Left kidney (tissue), 2 donors: Measurements from ENCODE around the gene PGM2. TPM values are rescaled to one million over a fixed set of nuclear protein-coding genes. Genes with fewer than 3 reads are reported as not detected.
"Not testable (repeated sequence)": the region's sequence is repeated elsewhere in the genome, so short reads cannot be mapped to it uniquely, and the experiment has no call there.

Experiments
- DNase-seq: peaks from one replicate; pipeline ENCODE4 v3.0.0-alpha.2; 2013
- polyA plus RNA-seq: library from polyadenylated mRNA; unstranded; fragments of 120-200 nt; gene quantifications from one replicate; pipeline ENCODE4 v1.2.1, GENCODE V29; 2013; ENCODE audit not compliant: insufficient read length

PGM2 gene
- polyA plus RNA-seq, 1 donor: 36.1 TPM

DNA sequence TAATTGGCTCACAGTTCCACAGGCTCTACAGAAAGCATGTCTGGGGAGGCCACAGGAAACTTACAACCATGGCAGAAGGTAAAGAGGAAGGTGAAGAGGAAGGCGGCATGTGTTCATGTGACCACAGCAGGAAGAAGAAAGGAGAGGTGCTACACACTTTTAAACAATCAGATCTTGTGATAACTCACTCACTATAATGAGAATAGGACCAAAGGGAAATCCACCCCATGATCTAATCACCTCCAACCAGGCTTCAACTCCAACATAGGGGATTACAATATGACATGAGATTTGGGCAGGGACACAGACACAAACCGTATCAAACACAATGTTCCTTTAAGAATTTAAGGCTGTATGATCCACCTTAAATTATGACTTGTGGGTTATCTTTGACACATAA lies 10.5 kb upstream of the PGM2 start:
- DNase-seq: no peak

DNA sequence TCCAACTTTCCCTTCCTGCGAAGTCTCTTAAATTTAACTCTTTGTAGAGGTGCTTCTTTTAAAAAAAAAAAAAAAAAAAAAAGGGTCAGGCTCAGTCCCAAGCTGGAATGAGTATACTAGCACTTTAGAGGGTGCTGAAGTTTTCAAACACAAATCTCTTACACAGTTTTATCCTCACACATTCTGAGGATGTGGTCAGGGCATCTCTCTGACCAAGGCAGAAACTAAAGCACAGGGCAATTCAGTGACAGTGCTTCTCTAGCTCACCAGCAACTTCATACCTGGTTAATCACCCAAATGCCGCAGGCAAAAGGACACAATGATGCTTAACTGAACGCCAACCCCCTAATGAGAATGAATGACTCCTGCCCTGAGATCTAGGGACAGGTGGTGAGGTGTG lies 9.8 kb upstream of the PGM2 start:
- no peak for DNase-seq

DNA sequence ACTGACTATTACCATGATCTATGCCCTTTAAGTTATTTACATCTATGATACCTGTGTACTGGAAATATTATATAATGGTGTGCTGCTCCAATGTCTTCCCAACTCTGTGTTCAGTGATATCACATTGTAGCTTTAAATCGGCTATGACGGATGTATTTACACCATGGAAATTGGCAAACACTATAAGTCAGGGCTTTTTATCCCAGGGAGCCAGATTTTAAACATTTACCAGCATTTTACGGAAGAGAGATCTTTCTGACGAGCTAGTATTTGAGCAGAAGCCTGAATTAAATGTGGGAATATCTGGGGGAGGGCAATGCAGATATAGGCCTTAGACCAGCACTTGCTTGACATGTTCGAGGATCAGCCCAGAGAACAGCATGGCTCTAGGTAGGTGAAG lies 7.7 kb upstream of the PGM2 start:
- no peak for DNase-seq

DNA sequence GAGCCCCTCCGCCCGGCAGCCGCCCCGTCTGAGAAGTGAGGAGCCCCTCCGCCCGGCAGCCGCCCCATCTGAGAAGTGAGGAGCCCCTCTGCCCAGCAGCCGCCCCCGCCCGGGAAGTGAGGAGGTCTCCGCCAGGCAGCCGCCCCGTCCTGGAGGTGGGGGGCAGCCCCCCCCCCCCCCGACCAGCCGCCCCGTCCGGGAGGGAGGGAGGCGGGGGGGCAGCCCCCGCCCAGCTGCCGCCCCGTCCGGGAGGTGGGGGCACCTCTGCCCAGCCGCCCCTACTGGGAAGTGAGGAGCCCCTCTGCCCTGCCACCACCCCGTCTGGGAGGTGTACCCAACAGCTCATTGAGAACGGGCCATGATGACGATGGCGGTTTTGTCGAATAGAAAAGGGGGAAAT lies 6.0 kb upstream of the PGM2 start:
- DNase-seq: not testable (repeated sequence)

DNA sequence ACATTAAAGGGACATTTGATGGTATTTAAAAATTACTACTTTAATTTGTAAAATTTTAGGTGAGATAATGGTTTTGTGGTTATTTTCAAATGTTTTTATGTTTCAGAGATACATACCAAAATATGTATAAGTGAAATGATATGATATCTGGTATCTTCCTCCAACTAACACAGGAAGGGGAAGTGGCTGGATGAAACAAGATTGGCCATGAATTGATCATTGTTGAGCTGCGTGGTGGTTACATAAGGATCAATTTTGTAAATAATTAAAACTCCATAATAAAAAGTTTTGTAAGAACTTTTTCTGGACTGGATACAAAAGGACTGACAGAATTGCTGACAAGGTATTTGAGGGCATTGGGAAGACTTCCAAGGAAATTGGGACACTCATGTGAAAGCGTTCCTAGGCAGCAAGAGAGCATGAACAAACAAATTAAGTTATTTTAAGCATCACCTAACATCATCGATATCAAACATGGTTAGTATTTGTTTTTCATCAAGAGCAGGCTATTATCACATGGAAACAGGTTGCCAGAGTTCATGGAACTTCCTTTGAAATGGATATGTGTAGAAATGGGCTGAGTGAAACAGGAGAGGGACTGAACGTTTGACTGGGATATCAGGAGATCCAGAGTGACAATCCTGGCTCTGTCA lies 4.4 kb upstream of the PGM2 start:
- DNase-seq: no peak

DNA sequence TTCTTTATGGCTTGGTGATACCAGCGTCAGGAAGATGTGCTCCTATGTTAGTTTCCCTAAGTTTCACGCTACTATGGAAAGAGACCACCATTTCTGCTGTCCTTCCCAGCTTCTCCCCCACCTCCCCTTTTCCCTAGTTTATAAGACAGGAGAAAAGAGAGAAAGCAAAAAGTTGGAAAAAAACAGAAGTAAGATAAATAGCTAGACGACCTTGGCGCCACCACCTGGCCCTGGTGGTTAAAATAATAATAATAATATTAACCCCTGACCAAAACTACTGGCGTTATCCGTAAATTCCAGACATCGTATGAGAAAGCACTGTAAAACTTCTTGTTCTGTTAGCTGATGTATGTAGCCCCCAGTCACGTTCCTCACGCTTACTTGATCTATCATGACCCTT lies 985 bp upstream of the PGM2 start:
- DNase-seq: not testable (repeated sequence)

DNA sequence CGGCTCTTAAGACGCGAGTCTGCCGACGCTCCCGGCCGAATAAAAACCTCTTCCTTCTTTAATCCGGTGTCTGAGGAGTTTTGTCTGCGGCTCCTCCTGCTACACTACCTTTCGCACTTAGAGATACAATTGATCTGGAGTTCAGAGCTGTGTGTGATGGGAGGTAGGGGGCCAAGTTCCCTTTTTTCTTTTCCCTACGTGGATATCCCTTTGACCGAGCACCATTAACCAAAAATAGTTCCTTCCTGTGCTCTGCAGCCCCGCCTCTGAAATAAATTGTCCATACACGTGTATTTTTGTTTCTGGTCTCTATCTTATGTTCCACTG lies 555 bp upstream of the PGM2 start:
- no peak for DNase-seq

DNA sequence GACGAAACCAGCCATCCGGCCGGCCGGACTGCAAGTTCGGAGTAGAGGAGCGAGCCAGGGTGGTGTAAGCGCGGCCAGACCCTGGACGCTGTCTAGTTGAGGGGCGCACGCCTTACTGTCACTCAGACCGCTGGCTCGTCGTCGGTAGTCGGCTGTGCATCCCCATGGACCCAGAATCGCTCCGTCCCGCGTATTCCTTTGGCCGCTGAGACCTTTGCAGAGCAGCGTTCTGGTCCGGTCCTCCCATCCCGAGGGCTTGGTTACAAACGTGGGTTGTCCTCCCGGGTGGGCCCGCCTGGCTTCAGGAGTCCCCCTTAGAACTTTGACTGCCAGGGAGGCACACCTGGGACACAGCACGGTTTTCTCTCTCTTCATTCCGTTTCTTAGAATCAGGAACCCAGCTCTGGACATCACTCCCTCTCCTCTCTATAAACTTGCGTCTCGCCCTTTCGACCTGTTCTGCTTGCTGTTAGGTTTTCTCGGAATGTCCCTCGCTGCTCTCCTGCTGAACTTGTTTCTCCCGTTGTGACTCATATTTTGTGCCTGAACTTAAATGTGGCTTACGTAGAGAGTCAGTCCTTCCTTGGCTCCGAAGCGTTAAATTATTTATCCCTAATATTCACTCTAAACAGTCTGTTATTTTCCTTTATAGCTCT lies 672 bp downstream of the PGM2 start:
- DNase-seq: no peak

DNA sequence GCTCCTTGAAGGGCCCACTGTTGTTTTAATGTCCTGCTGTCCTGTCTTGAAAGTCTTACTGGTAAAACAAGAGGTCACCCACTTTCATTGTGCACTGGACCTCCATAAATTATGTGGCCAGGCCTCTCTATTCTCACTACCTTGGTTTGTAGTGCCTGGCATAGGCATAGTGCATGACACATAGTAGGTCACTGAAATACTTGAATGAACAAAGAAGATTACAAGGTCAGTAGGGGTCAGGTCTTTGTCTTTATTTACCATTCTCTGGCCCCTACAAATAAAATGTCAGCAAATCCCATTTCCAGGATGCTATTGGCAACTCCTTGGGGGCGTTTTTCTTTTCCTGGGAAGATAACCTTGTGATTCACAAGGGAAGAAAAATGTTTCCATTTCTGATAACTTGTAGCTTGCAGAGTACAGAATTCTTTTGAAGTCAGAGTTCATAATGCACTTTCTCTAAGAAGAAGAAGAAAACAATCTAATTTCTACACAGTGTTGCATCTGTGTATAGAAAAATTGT lies 1.4 kb downstream of the PGM2 start:
- no peak for DNase-seq

DNA sequence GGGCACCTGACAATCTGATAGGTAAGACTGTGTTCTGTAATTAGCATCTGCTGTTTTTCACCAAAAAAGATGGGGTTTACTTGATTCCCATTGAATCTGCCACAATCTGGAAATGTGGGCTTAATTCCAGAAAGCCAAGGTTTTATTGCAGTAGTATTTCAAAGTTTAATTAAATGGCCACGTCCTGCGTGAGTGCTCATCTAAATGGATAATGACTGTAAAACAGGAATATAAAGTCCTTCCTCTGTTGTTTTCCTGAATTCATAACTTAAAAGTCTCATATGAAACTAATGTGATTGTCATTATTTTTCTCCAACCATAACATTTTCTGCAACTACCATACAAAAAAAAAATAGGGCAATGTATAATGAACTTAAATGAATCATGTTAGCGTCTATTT lies 2.4 kb downstream of the PGM2 start:
- DNase-seq: no peak

DNA sequence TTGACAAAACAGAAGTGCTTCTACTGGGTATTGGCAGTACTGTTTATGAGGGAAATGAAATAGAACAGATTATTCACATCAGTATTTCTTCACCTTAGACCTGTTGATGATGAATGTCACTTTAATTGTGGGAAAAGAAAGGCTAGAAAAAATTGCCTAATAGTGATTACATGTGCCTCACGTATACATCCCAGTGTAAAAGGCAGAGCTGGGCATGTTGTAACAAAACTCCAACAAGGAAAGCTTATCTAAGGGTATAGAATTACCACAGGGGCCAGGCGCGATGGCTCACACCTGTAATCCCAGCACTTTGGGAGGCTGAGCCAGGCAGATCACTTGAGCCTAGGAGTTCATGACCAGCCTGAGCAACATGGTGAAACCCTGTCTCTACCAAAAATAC lies 4.2 kb downstream of the PGM2 start:
- DNase-seq: no peak

DNA sequence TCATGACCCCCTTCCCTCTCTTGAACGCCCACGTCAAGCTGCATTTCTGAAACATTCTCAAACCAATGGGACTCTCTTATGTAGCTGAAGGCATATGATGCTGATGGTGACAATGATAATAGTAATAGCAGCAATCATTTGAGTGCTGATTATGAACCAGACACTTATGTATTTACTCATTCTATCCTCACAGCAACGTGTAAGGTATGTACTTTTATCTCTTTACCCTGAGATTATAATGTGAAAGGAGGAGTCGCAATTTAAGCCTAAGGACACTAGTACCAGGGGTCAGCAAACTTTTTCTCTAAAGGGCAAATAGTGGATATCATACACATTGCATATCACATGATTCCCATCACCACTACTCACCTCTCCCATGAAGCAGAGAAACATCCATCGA lies 8.5 kb downstream of the PGM2 start:
- DNase-seq: no peak

DNA sequence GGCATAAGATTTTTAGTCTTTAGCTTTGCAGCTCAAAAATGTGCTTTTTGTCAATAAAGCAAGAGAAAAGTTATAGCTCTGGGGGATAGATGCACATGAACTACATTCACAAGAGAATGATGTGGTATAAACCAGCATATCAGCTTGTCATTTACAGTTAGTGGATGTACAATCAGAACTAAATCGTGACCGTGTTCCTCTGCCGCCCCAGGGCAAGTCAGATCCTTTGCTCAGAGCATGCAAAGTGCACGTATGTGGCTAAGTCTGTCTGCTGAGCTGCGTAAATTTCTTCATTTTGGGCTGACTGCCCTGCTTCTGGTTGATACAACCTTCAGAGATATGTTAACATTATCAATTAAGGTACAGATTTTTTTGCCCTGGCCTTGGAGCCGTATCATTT lies 9.3 kb downstream of the PGM2 start:
- no peak for DNase-seq

DNA sequence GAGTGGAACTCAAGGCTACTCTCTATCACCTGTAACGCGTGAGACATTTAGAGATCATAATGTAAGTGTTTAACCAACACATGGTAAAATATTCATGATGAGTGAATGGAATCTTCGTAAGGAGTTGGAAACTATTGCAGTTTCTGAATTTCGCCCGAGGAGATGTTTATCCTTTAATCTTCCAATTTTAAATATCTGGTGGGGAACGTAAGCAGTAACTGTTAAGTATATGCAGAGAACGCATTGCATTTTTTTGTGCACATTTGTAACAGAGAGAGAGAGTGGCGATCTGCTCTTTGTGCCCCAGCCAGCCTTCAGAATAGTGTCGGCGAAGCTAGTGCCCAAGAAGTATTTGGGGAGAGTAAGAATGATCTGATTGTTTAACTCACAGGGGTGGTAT lies 9.8 kb downstream of the PGM2 start:
- DNase-seq: no peak

DNA sequence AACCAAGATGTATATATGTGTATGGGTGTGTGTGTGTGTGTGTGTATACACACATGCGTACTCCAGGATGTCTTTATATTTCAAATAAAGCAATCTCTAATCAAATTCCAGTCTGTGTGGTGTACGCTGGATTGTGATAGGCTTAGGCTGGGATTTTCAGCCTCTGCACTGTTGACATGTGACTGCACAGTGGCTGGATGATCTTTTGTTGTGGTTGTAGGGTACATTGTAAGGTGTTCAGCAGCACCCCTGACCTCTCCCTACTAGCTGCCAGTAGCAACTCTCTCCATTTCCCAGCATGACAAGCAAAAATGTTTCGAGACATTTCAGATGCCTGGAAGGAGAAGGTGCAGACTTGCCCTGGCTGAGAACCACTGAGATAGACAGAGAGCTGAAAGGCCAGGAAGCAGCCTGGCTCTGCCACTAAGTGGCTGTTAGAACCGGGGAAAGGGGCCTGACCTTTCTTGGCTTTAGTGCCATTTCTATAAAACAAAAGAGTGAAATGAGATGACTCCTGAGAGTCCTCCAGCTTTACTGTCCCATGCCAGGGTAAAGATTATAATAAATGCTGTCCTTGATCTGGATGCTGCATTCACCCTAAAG lies 10.5 kb downstream of the PGM2 start:
- no peak for DNase-seq

DNA sequence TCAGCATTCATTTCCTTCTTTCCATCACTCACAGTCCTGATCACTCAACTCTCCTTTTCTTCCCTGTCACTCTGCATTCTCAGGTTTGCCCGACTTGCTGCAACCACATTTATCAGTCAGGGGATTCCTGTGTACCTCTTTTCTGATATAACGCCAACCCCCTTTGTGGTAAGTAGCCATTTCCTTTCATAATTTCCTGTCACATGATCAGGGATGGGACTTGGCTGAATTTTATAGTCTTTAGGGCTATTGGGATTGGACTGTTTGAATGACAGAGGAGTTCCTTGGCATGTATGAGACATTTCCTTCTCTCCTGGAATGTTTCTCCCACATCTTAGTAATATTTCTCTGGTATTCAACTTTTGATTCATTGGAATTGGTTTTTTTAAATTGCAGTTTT lies 11.0 kb downstream of the PGM2 start:
- DNase-seq: no peak

DNA sequence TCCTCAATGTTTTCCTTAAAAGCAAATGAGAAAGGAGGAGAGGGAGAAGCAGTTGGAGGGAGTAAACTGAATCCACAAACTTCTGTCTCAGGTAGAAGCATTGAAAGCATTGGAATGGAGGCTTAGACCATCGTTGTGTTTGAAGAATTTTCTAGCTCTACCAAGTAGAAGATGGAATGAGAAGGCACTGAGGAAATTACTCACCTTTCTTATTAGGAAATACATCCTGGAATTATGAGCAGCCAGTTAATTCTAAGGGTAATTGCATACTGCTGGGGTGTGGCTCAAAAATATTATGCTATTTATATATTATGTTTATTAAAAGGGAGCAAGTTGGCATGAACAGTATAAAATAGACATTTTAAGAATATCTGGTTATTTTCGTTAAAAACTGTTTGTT lies 12.9 kb downstream of the PGM2 start:
- DNase-seq: no peak

DNA sequence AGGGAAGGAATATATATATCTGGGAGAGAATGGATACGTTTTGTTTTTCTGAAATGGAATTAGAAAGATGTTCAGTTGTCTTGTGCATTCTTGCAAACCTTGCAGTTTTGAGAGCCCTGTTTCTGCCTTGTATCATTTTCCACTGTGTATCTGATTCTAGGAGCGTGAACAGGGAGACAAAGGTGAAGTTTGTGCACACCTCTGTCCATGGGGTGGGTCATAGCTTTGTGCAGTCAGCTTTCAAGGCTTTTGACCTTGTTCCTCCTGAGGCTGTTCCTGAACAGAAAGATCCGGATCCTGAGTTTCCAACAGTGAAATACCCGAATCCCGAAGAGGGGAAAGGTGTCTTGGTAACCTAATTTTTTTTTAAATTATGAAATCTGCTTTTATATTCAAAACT lies 17.7 kb downstream of the PGM2 start:
- DNase-seq: no peak

DNA sequence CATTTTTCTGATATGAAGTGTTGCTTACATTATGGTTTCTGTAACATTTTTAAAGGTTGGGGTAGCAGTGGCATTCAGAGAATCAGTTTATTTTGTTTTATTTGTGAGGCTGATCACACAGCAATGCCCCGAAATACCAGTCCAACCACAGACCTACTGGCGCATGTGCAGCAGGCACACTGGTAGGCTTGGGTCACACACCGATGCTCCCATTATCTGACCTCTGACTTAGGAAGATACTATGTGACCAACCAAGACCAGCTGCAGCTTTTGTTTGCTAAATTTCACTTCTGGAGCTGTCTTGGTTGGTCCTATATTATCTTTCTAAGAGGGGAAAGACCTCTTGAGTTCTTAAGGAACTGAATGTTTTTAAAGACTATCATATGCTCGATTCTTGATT lies 18.7 kb downstream of the PGM2 start:
- no peak for DNase-seq

DNA sequence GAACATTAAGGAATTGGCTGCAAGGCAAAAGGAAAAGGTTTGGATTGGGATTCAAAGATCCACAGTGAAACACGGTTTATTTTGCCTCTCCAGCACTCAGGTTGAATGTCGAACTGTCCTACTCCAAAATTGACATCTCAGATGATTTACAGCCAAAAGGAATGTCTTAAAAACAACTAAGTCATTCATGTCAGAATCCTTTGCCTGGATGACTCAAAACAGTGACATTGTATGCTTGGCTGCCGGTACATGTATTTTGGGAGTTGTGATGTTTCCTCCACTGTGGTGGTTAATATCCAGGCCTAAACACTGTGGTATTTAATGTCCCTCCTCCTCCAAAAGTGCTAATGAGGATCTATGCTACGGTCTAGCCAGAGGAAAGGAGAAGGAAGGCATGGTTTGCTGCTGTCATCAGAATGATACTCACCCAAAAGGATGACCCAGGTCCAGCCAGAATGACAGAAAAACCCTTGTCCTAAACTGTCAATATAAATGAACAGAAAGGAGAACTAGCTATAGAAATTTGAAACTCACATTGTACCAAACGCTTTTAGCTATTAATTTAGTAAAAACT lies 20.9 kb downstream of the PGM2 start:
- DNase-seq: no peak

DNA sequence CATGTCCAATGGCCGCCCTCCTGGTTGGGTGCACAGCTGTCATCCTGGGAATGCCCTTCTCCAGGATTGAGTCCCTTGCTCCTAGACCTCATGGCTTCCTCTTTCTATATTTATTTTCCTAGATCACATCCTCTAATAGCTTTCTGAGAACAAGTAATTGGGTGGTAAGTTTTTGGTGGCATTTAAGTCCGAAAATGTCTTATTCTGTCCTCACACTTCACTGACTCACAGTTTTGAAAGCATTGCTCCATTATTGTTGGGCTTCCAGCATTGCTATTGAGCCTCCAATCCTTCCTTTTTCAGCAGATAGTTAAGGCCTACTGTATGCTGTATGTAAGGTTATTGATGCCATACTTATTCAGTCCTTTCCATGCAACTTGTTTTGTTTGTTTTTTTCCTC lies 25.9 kb downstream of the PGM2 start:
- DNase-seq: no peak

DNA sequence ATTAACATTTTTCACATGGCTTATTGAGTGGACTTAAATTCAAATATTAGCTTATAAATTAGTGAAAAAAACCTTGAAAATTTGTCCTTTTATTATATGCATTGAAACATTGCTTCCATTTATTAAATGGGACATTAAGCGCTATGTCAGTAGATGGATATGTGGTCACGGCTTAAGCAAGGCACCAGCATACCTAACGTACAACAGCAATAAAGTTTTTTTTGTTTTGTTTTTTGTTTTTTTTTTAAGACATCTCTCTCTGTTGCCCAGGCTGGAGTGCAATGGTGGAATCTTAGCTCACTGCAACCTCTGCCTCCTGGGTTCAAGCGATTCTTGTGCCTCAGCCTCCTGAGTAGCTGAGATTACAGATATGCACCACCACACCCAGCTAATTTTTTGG lies 31.6 kb downstream of the PGM2 start:
- no peak for DNase-seq

DNA sequence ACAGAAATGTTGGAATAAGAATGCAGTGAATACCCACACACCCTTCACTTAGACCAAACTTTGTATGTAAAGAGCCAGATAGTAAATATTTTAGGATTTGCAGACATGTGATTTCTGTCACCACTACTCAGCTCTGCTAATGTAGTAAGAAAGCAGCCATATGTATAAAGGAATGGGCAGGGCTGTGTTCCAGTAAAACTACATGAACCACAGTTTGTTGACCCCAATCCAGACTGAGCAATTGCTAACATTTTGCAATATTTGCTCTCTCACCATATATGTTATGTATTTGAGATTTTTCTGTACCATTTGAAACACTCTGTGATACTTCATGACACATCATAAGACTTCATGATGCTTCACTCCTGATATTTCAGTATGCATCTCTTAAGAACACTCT lies 32.4 kb downstream of the PGM2 start:
- no peak for DNase-seq

DNA sequence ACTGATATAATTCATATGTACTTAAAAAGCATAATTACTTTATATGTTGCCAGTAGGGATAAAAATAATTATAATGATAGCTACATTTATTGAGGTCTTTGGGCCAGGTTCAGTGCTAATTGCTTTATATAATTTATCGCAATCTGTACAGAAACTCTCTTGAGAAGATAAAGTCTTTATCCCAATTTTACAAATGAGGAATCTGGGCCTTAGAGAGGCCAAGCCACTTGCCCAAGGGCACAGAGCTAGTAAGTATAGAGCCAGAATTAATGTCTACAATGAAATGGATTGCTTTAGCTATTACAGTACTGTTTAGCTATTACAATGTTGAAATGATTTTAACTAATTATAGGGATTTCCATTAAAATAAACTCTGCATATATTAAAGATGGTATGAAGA lies 33.8 kb downstream of the PGM2 start:
- DNase-seq: no peak
